ENCODE measurements around the gene CCDC167.

CCDC167 gene

DNA sequence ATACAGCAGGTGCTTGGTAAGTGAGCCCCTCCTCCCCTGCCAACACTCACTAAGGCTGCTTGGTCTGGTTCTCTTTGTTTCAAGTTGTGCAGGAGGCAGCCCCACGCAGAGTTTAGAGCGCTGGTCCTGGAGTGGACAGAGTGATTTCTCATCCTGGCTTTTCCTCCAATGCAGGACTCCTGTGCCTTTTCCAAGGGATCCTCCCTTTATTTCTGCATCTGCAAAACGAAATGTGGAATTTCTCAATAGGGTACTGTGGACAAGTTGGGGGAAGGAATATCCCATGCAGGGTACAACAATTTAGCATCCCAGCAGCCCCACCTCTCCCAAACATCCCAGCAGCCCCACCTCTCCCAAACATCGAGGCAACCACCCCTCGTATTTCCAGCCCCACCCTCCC lies 30.6 kb upstream of the CCDC167 start:
- no peak for DNase-seq (ENCODE audit: low spot score)

DNA sequence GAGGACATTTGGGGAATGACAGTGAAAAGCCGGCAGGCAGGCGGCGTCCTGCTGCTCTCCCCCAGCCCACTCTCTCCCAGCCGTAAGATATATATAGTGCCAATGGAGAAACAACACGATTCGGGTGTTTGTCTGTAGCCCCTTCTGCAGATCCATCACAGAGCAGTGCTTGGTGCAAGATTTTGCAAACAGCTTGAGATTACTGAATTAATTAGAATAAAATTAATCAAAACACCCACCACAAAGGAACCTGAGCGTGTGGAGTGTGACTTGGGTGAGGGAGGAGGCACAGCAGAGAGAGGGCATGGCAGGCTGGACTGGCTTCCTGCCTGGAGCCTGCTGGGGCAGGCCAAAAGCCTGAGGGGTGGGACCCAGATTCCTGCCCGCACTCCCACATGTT lies 28.8 kb upstream of the CCDC167 start:
- no peak for DNase-seq (ENCODE audit: low spot score)

DNA sequence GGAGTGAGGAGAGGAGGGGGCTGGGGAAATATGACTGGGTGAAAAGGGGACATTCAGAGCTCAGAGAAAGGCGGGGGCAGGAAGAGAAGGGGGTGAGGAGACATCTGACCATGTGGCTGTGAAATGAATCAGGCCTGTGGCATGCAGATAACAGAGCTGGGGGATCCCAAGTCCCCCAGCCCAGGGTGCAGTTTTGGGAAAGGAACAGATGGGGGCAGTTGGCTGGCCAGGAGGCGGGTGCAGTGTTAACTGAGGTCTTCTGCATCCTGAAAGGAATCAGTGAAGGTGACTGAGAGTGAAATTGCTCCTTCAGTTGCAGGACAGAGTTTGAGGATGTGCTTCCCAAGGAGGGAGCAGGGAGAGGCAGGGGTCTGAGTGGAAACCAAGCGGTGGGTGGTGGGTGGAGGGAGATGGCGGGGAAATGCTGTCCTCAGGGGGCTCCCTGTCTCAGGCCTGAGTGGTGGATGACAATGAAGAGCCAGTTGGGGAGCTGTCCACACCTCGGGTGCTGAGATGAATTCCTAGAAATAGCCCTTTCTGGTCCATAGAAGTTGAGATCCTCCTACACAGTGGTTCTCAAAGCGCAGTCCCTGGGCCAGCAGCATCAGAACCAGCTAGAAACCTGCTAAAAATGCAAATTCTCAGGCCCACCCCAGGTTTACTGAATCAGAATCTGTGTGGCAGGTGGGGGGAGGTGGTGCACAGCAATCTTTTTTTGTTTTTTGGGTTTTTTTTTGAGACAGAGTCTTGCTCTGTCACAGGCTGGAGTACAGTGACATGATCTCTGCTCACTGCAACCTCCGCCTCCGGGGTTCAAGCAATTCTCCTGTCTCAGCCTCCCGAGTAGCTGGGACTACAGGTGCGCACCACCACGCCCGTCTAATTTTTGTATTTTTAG lies 26.0 kb upstream of the CCDC167 start:
- no peak for DNase-seq (ENCODE audit: low spot score)

DNA sequence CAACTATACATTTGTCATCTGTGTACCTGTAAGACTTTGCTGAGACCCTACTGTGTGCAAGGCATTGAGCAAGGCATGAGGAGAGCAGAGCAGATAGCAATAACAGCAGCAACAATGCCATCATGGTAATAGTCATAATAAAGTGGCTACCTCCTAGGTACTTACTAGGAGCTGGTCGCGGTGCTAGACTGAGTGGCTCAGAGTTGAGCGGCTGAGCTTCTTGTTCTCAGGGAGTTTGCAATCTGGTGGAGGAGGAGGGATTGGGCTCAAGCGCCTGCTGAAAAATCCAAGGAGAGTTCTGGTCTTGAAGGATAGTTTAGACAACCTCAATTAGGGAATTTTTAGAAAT lies 25.3 kb upstream of the CCDC167 start:
- DNase-seq (ENCODE audit: low spot score), result no peak

GRCh38 chr6:37524025-37524969 lies 24.6 kb upstream of the CCDC167 start:
- no peak for DNase-seq (ENCODE audit: low spot score)

DNA sequence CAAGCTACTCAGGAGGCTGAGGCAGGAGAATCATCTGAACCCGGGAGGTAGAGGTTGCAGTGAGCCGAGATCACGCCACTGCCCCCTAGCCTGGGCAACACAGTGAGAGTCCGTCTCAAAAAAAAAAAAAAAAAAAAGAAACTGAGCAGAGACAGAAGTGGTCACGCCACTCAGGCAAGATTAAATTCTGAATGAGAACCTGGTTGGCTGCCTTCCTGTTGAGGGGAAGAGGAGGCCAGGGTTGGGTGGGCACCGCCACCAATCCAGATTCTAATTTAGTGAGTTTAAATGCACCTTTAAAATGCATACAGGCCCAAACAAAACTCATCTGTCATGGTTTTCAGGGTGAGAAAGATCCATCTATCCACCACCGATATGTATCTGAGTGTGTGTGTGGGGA lies 23.7 kb upstream of the CCDC167 start:
- no peak for DNase-seq (ENCODE audit: low spot score)

DNA sequence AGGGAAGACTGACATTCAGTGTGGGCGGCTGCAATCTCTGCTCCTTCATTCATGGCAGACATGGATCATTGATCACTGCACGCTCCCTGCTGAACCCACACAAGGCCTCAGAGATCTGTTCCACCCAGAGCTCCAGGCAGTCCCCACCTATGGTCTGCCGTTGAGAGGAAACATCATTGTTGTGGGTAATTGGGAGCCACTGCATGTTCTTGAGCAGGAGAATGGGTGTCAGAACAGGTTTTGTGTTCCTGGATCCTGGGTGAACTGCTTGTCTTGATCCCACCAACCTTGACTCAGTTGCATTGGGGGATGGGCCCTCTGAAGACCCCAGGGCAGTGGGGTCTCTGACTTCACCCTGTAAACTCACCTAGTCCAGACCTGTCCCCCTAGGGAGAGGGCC lies 23.1 kb upstream of the CCDC167 start:
- DNase-seq (ENCODE audit: low spot score), result no peak

DNA sequence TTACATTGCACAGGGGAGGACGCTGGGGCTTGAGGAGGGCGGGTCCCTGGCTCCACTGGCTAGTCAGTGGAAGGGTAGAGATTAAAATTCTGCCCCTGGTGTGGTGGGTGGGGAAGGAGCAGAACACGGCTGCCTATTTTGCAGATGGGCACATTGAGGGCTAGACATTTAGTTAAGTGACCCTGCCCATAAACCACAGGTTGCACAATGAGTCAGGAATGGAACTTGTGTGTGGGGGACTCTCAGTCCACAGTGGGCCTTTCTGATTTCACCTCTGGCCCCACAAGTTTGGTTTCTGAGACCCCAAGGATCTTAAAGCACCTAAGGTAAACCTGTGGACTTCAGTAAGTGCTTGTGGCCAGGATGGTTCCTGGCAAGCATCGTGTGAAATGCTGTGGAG lies 22.0 kb upstream of the CCDC167 start:
- DNase-seq (ENCODE audit: low spot score), result no peak

DNA sequence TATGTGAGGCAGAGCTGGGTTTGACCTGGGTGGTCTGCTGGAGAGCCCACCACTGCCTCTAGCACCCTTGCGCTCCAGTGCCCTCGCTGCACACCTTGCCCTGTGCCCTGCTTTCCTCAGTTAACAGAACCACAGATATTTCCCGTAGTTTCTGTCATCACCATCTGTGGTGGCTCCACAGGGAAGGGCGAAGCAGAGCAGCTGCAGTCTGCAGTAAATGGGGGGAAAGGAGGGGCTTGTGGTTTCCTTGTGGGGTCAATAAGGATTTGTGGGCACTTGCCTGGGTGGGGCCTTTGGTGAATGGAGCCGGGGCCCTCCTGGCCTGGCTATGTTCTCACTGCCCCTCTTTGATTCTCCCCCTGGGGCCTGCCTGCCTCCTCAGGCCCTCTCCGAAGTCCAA lies 21.2 kb upstream of the CCDC167 start:
- DNase-seq (ENCODE audit: low spot score), result no peak

GRCh38 chr6:37519461-37519860 lies 19.8 kb upstream of the CCDC167 start:
- no peak for DNase-seq (ENCODE audit: low spot score)

DNA sequence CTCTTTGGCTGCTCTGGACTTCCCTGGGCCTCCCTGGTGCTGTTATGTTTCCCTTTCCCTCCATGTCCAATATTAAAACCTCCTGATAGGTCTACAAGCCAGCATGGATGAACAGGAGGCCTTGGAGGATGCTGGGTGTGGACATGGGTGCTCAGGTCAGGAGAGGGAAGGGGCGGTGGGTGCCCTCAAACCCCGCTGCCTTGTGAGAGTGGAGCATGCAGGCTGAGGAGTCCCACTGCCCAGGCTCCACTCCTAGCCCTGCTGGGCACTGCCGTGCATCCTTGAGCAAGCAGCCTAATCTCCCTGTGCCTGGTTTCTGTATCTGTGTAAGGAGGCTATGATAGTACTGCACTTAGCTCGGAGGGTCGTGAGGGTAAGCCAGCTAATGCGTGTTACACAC lies 18.4 kb upstream of the CCDC167 start:
- no peak for DNase-seq (ENCODE audit: low spot score)

GRCh38 chr6:37517411-37517812 lies 17.7 kb upstream of the CCDC167 start:
- DNase-seq (ENCODE audit: low spot score), result no peak

DNA sequence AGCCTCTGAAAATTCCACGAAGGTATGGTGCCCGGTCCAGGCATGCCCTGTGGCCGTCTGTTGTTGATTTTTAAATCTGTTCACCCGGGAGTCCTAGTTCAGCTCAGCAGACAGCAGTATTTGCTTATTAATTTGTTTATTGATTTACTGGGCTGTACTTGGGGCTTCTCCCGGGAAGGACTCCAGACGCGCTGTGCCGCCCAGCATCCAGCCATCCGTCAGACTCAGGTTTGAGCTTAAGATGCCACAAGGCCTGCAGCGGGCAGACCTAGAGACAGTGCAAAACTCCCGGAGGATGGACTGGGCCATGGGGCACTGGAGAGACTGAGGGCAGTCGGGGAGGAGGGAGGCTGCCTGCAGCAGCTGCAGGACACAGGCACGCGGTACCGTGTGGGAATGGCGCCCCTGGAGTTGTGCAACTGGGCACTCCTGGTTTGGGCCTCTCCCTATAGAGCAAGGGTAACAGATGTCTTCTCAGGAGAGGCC lies 17.3 kb upstream of the CCDC167 start:
- DNase-seq (ENCODE audit: low spot score), result no peak

- DNase-seq (ENCODE audit: low spot score), result peak; percentile 60
These were observed 16.6 kb upstream of the CCDC167 start for GRCh38 chr6:37516076-37516919.

DNA sequence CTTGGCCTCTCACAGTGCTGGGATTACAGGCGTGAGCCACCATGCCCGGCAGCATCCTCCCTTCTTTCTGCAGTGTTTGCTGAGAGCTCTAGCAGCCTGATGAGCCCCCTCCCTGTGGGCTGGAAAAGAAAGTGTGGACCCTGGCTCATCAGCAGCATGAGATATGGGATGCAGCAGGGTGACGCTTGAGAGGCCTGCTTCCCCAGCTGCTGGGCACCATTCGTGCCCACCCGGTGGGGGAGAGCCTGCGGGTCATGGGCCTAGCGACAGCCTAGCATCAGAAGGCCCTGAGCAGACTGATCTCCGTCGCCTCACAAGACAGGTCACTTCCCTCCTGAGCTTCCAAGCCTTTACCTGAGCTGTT lies 16.0 kb upstream of the CCDC167 start:
- DNase-seq (ENCODE audit: low spot score), result no peak

- DNase-seq (ENCODE audit: low spot score), result no peak
These were observed 15.1 kb upstream of the CCDC167 start for GRCh38 chr6:37514837-37515236.

DNA sequence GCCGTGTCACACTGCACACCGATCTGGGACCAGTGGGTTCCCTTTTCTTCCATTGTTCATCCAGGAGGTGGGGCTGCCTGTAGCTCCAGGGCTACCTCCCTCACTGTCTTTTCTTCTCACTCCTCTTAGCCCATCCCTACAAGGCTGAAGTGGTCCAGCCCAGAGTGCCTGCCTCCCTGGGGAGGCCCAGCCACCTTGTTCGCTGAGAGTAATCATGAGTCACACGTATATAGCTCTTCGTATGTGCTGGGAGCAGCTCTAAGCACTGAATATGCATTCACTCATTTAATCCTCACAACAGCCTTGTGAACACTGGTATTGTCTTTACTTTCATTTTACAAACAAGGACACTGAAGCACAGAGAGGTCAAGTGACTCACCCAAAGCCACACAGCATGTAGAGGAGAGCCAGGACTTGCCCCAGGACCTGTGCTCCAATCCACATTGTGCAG lies 14.7 kb upstream of the CCDC167 start:
- DNase-seq (ENCODE audit: low spot score), result no peak

GRCh38 chr6:37513576-37513975 lies 13.9 kb upstream of the CCDC167 start:
- DNase-seq (ENCODE audit: low spot score), result no peak

GRCh38 chr6:37513155-37513554 lies 13.5 kb upstream of the CCDC167 start:
- no peak for DNase-seq (ENCODE audit: low spot score)

DNA sequence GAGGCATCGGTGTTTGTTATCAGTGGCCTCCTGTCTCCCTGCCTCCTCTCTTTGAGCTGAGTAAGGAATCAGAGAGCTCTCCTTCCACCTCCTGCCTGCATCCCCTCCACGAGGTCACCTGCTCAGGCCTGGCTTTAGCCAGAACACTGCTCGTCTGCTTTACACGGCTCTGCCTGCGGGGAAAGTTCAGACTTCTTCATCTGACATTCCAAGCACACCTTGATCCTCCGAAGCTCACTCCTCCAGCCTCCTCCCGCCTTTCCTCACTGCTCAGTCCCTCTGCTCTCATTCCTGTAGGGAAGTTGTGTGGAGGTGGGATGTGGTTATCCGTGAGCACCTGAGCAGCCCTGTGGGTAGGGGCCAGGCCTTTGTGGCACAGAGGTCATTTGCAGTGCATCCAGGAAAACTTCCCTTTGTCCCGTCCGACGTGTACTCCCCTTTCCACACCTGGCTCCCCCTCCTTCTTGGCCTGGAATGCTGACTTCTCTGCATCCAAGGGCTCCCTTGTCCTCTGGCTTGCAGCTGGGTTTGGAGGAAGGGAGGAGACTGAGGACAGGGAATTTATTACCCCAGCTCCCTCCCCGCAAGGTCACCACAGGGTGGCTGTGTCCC lies 12.8 kb upstream of the CCDC167 start:
- DNase-seq (ENCODE audit: low spot score), result no peak

- no peak for DNase-seq (ENCODE audit: low spot score)
These were observed 12.3 kb upstream of the CCDC167 start for GRCh38 chr6:37511910-37512399.
